GM23338 (cell line): ENCODE measurements around the gene RRP8. TPM values are rescaled to one million over a fixed set of nuclear protein-coding genes. Genes with fewer than 3 reads are reported as not detected.

Experiments
- ATAC-seq: fragments of 200-7000 bp; cut with Tn5 transposase; 3 replicates; pipeline ENCODE4 v1.9.1; 2020
- DNase-seq: peaks from one replicate; pipeline ENCODE4 v3.0.0-alpha.2; 2015; ENCODE audit warnings: low spot score
- H2AFZ ChIP-seq: fragments of 200-600 bp; sonication (generic); 2 replicates; pipeline ENCODE4 v1.8.0; 2016; ENCODE audit warnings: antibody characterized with exemption, mild to moderate bottlenecking, moderate library complexity
- H3F3A ChIP-seq: fragments of 200-600 bp; sonication (generic); replicated peaks from 2 replicates; pipeline ENCODE4 v1.8.0; 2017; ENCODE audit warnings: antibody characterized with exemption, mixed run types, low read depth
- H3K27ac ChIP-seq: fragments of 200-600 bp; sonication (generic); 2 replicates; pipeline ENCODE4 v1.6.1; 2016; ENCODE audit warnings: low read depth
- H3K27me3 ChIP-seq: fragments of 200-600 bp; sonication (generic); 2 replicates; pipeline ENCODE4 v1.8.0; 2016; ENCODE audit warnings: mild to moderate bottlenecking, mixed run types, moderate library complexity; ENCODE audit not compliant: insufficient read depth
- H3K36me3 ChIP-seq: fragments of 200-600 bp; sonication (generic); 2 replicates; pipeline ENCODE4 v1.8.0; 2016; ENCODE audit warnings: mild to moderate bottlenecking; ENCODE audit not compliant: insufficient read depth
- H3K4me1 ChIP-seq: fragments of 200-600 bp; sonication (generic); 2 replicates; pipeline ENCODE4 v1.8.0; 2016; ENCODE audit warnings: mild to moderate bottlenecking, moderate library complexity; ENCODE audit not compliant: insufficient read depth
- H3K4me2 ChIP-seq: fragments of 200-600 bp; sonication (generic); 2 replicates; pipeline ENCODE4 v1.7.1; 2017; ENCODE audit warnings: mixed run types
- H3K4me3 ChIP-seq: fragments of 200-600 bp; sonication (generic); 2 replicates; pipeline ENCODE4 v1.6.1; 2016; ENCODE audit warnings: mixed run types
- H3K79me2 ChIP-seq: fragments of 200-600 bp; sonication (generic); replicated peaks from 2 replicates; pipeline ENCODE4 v1.8.0; 2017; ENCODE audit warnings: mild to moderate bottlenecking; ENCODE audit not compliant: insufficient read depth
- H3K9me2 ChIP-seq: fragments of 200-600 bp; sonication (generic); 2 replicates; pipeline ENCODE4 v1.8.0; 2017; ENCODE audit not compliant: insufficient read depth
- H4K20me1 ChIP-seq: fragments of 200-600 bp; sonication (generic); replicated peaks from 2 replicates; pipeline ENCODE4 v1.8.0; 2017; ENCODE audit warnings: mild to moderate bottlenecking; ENCODE audit not compliant: insufficient read depth
- H3K27ac Mint-ChIP-seq: 2 replicates; pipeline ENCODE4 v1.8.0; 2020; ENCODE audit warnings: inconsistent platforms, mild to moderate bottlenecking, moderate library complexity, mixed read lengths
- H3K27me3 Mint-ChIP-seq: 3 replicates; pipeline ENCODE4 v1.8.0; 2022; ENCODE audit warnings: low read depth, mild to moderate bottlenecking, moderate library complexity, mixed read lengths, inconsistent platforms; ENCODE audit not compliant: insufficient read depth, poor library complexity
- H3K36me3 Mint-ChIP-seq: 3 replicates; pipeline ENCODE4 v1.8.0; 2021; ENCODE audit warnings: low read depth, mild to moderate bottlenecking, inconsistent platforms, moderate library complexity, mixed read lengths
- H3K4me1 Mint-ChIP-seq: 3 replicates; pipeline ENCODE4 v1.8.0; 2020; ENCODE audit warnings: mild to moderate bottlenecking, inconsistent platforms, mixed read lengths
- H3K4me3 Mint-ChIP-seq: 3 replicates; pipeline ENCODE4 v1.8.0; 2021; ENCODE audit warnings: moderate library complexity, mild to moderate bottlenecking, inconsistent platforms, mixed read lengths
- H3K9me3 Mint-ChIP-seq: 3 replicates; pipeline ENCODE4 v1.8.0; 2020; ENCODE audit warnings: moderate library complexity, mild to moderate bottlenecking, inconsistent platforms, mixed read lengths
- CREB1 ChIP-seq: fragments of 250-450 bp; sonication (Bioruptor Pico); IDR thresholded peaks from 2 replicates; pipeline ENCODE4 v1.5.0; 2020; ENCODE audit warnings: low read depth, mild to moderate bottlenecking, moderate library complexity
- EZH2 ChIP-seq: fragments of 200-600 bp; sonication (generic); IDR thresholded peaks from one replicate; pipeline ENCODE4 v1.8.0; 2017; ENCODE audit warnings: antibody characterized with exemption, mild to moderate bottlenecking, low read depth; ENCODE audit not compliant: unreplicated experiment
- JUNB ChIP-seq: IDR thresholded peaks from one replicate; pipeline ENCODE4 v1.6.1; 2016; ENCODE audit warnings: antibody characterized with exemption; ENCODE audit not compliant: unreplicated experiment
- NANOG ChIP-seq: IDR thresholded peaks from 2 replicates; pipeline ENCODE4 v1.6.1; 2016; ENCODE audit warnings: antibody characterized with exemption, borderline replicate concordance
- POLR2AphosphoS5 ChIP-seq: IDR thresholded peaks from 2 replicates; pipeline ENCODE4 v1.6.1; 2016; ENCODE audit warnings: antibody characterized with exemption, low read depth
- STAT1 ChIP-seq: IDR thresholded peaks from one replicate; pipeline ENCODE4 v1.6.1; 2016; ENCODE audit warnings: antibody characterized with exemption; ENCODE audit not compliant: unreplicated experiment
- ZNF114 ChIP-seq: fragments of 250-450 bp; sonication (Bioruptor Pico); IDR thresholded peaks from 2 replicates; pipeline ENCODE4 v1.5.0; 2020; ENCODE audit warnings: mild to moderate bottlenecking, moderate library complexity
- ZNF331 ChIP-seq: fragments of 250-450 bp; sonication (Bioruptor Pico); IDR thresholded peaks from 2 replicates; pipeline ENCODE4 v1.5.0; 2020; ENCODE audit warnings: low read depth, mild to moderate bottlenecking, moderate library complexity
- polyA plus RNA-seq: library from polyadenylated mRNA; unstranded; fragments of >200 nt; fragmentation: Nextera tagmentation; extraction: Ambion mirVana; gene quantifications from 2 replicates; pipeline ENCODE4 v1.2.1, GENCODE V29; 2016
- total RNA-seq: library from RNA; depleted of rRNA; stranded (reverse); fragments of >200 nt; shearing (Covaris generic); gene quantifications from 2 replicates; pipeline ENCODE4 v1.2.3, GENCODE V29; 2014
- TF ChIP-seq, protein P1 (sequence below): fragments of 250-450 bp; sonication (Bioruptor Pico); IDR thresholded peaks from 2 replicates; pipeline ENCODE4 v1.5.0; 2020; ENCODE audit warnings: mild to moderate bottlenecking, moderate library complexity
- TF ChIP-seq, protein P2 (sequence below): IDR thresholded peaks from 2 replicates; pipeline ENCODE4 v1.6.1; 2016; ENCODE audit warnings: antibody characterized with exemption

The RRP8 gene
- total and polyA plus RNA-seq, 2 experiments from 2014 or later: 7.4 to 13.7 TPM

- no peak overlapping the region for H3K27ac ChIP-seq
- Mint-ChIP-seq H3K27me3 (peaks cover 1% of the 10 kb centered on the region), H3K36me3 (peaks cover 5% of the 10 kb centered on the region; the same call in 2 of the 3 replicates), H3K9me3 (no peaks in the 10 kb centered on the region), H3K4me1 (no peaks in the 10 kb centered on the region), H3K4me3 (no peak overlapping the region), H3K27ac (no peak overlapping the region)
- no peaks in the 10 kb centered on the region for H3K27me3 ChIP-seq
- no peak overlapping the region for H2AFZ ChIP-seq
- H3K9me2 ChIP-seq: no peaks in the 10 kb centered on the region
- DNase-seq (no peak), ATAC-seq (no peak)
- TF ChIP-seq ZNF114 (CRISPR knock-in tag) (no peak), CREB1 (CRISPR knock-in tag) (no peak), POLR2AphosphoS5 (no peak), EZH2 (no peak), ZNF331 (CRISPR knock-in tag) (no peak), STAT1 (no peak), JUNB (no peak), NANOG (no peak)
- TF ChIP-seq, protein P1, sequence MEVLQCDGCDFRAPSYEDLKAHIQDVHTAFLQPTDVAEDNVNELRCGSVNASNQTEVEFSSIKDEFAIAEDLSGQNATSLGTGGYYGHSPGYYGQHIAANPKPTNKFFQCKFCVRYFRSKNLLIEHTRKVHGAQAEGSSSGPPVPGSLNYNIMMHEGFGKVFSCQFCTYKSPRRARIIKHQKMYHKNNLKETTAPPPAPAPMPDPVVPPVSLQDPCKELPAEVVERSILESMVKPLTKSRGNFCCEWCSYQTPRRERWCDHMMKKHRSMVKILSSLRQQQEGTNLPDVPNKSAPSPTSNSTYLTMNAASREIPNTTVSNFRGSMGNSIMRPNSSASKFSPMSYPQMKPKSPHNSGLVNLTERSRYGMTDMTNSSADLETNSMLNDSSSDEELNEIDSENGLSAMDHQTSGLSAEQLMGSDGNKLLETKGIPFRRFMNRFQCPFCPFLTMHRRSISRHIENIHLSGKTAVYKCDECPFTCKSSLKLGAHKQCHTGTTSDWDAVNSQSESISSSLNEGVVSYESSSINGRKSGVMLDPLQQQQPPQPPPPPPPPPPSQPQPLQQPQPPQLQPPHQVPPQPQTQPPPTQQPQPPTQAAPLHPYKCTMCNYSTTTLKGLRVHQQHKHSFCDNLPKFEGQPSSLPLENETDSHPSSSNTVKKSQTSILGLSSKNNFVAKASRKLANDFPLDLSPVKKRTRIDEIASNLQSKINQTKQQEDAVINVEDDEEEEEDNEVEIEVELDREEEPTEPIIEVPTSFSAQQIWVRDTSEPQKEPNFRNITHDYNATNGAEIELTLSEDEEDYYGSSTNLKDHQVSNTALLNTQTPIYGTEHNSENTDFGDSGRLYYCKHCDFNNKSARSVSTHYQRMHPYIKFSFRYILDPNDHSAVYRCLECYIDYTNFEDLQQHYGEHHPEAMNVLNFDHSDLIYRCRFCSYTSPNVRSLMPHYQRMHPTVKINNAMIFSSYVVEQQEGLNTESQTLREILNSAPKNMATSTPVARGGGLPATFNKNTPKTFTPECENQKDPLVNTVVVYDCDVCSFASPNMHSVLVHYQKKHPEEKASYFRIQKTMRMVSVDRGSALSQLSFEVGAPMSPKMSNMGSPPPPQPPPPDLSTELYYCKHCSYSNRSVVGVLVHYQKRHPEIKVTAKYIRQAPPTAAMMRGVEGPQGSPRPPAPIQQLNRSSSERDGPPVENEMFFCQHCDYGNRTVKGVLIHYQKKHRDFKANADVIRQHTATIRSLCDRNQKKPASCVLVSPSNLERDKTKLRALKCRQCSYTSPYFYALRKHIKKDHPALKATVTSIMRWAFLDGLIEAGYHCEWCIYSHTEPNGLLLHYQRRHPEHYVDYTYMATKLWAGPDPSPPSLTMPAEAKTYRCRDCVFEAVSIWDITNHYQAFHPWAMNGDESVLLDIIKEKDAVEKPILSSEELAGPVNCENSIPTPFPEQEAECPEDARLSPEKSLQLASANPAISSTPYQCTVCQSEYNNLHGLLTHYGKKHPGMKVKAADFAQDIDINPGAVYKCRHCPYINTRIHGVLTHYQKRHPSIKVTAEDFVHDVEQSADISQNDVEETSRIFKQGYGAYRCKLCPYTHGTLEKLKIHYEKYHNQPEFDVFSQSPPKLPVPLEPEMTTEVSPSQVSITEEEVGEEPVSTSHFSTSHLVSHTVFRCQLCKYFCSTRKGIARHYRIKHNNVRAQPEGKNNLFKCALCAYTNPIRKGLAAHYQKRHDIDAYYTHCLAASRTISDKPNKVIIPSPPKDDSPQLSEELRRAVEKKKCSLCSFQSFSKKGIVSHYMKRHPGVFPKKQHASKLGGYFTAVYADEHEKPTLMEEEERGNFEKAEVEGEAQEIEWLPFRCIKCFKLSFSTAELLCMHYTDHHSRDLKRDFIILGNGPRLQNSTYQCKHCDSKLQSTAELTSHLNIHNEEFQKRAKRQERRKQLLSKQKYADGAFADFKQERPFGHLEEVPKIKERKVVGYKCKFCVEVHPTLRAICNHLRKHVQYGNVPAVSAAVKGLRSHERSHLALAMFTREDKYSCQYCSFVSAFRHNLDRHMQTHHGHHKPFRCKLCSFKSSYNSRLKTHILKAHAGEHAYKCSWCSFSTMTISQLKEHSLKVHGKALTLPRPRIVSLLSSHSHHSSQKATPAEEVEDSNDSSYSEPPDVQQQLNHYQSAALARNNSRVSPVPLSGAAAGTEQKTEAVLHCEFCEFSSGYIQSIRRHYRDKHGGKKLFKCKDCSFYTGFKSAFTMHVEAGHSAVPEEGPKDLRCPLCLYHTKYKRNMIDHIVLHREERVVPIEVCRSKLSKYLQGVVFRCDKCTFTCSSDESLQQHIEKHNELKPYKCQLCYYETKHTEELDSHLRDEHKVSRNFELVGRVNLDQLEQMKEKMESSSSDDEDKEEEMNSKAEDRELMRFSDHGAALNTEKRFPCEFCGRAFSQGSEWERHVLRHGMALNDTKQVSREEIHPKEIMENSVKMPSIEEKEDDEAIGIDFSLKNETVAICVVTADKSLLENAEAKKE: no peak
- TF ChIP-seq, protein P2, sequence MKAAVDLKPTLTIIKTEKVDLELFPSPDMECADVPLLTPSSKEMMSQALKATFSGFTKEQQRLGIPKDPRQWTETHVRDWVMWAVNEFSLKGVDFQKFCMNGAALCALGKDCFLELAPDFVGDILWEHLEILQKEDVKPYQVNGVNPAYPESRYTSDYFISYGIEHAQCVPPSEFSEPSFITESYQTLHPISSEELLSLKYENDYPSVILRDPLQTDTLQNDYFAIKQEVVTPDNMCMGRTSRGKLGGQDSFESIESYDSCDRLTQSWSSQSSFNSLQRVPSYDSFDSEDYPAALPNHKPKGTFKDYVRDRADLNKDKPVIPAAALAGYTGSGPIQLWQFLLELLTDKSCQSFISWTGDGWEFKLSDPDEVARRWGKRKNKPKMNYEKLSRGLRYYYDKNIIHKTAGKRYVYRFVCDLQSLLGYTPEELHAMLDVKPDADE: no peak
- no peaks in the 10 kb centered on the region for H3F3A ChIP-seq
- H3K79me2 ChIP-seq: peaks cover 9% of the 10 kb centered on the region; the same call in 1 of the 2 replicates
- no peaks in the 10 kb centered on the region for H4K20me1 ChIP-seq
- no peak overlapping the region for H3K4me3 ChIP-seq
- peaks cover 9% of the 10 kb centered on the region for H3K4me1 ChIP-seq
- H3K36me3 ChIP-seq: no peaks in the 10 kb centered on the region
- H3K4me2 ChIP-seq: no peak overlapping the region
Measured at GRCh38 chr11:6620636-6621035, 17.2 kb upstream of the RRP8 start.
